HEK293 (cell line): ENCODE measurements around the gene APEX1.

Experiments
- CTCF ChIA-PET: fragments of 350-600 bp; formaldehyde crosslinking; extraction: SDS; loops from one replicate; lab custom pipeline; 2021; ENCODE audit warnings: antibody characterized with exemption; lab: Yijun Ruan, JAX
- POLR2A ChIA-PET: fragments of 300-600 bp; formaldehyde crosslinking; extraction: SDS; loops from one replicate; lab custom pipeline; 2020; ENCODE audit warnings: antibody characterized with exemption, inconsistent platforms; lab: Yijun Ruan, JAX
- H3K27ac ChIP-seq: fragments of 200-500 bp; sonication (Bioruptor generic); 2 replicates; pipeline ENCODE4 v1.5.1; 2014; ENCODE audit warnings: low read depth, low read length, control low read depth, inconsistent platforms; ENCODE audit errors: extremely low read depth
- H3K36me3 ChIP-seq, 2 experiments: fragments of 200-500 bp in 1 of 2; sonication (Bioruptor generic) in 1 of 2; 1 replicate in 1 of 2; 2 replicates in 1 of 2; pipeline ENCODE4 v1.5.1; 2014 to 2017; ENCODE audit warnings: inconsistent platforms in 2 of 2, low read length in 2 of 2; ENCODE audit not compliant: control insufficient read depth in 2 of 2, insufficient read depth in 1 of 2
- H3K4me1 ChIP-seq: fragments of 200-500 bp; sonication (Bioruptor generic); 2 replicates; pipeline ENCODE4 v1.5.1; 2014; ENCODE audit warnings: mild to moderate bottlenecking, low read length, inconsistent platforms; ENCODE audit not compliant: control insufficient read depth, insufficient read depth
- H3K4me3 ChIP-seq: 2 replicates; pipeline ENCODE4 v1.5.1; 2011; ENCODE audit warnings: low read depth, mild to moderate bottlenecking, control low read depth, low read length, moderate library complexity
- H3K9me3 ChIP-seq: fragments of 200-500 bp; sonication (Bioruptor generic); 2 replicates; pipeline ENCODE4 v1.5.1; 2014; ENCODE audit warnings: low read depth, low read length, inconsistent platforms; ENCODE audit not compliant: control insufficient read depth, insufficient read depth
- GLI2 ChIP-seq: fragments of 450-650 bp; formaldehyde crosslinking; IDR thresholded peaks from 2 replicates; pipeline ENCODE4; 2017; ENCODE audit warnings: missing biosample characterization, missing genetic modification characterization, low read depth, borderline replicate concordance
- OVOL3 ChIP-seq: fragments of 450-650 bp; formaldehyde crosslinking; IDR thresholded peaks from 2 replicates; pipeline ENCODE4 v1.5.1; 2016; ENCODE audit warnings: missing biosample characterization, missing genetic modification characterization
- ZBTB17 ChIP-seq: fragments of 450-650 bp; formaldehyde crosslinking; IDR thresholded peaks from 2 replicates; pipeline ENCODE4 v1.5.1; 2016; ENCODE audit warnings: missing biosample characterization, missing genetic modification characterization
- ZNF10 ChIP-seq: fragments of 450-650 bp; formaldehyde crosslinking; IDR thresholded peaks from 2 replicates; pipeline ENCODE4 v1.5.1; 2017; ENCODE audit warnings: missing biosample characterization, missing genetic modification characterization
- ZNF112 ChIP-seq: fragments of 450-650 bp; formaldehyde crosslinking; IDR thresholded peaks from 2 replicates; pipeline ENCODE4 v1.5.0; 2017; ENCODE audit warnings: missing biosample characterization, missing genetic modification characterization
- ZNF155 ChIP-seq: fragments of 450-650 bp; formaldehyde crosslinking; IDR thresholded peaks from 2 replicates; pipeline ENCODE4 v1.5.1; 2016; ENCODE audit warnings: missing biosample characterization, missing genetic modification characterization
- ZNF174 ChIP-seq: fragments of 450-650 bp; formaldehyde crosslinking; IDR thresholded peaks from 2 replicates; pipeline ENCODE4 v1.5.0; 2017; ENCODE audit warnings: missing biosample characterization, mild to moderate bottlenecking, missing genetic modification characterization
- ZNF221 ChIP-seq: fragments of 450-650 bp; formaldehyde crosslinking; IDR thresholded peaks from 2 replicates; pipeline ENCODE4 v1.5.1; 2017; ENCODE audit warnings: missing biosample characterization, missing genetic modification characterization, borderline replicate concordance
- ZNF311 ChIP-seq: fragments of 450-650 bp; formaldehyde crosslinking; IDR thresholded peaks from 2 replicates; pipeline ENCODE4 v1.5.1; 2017; ENCODE audit warnings: missing biosample characterization, missing genetic modification characterization, borderline replicate concordance
- ZNF324 ChIP-seq: fragments of 450-650 bp; formaldehyde crosslinking; IDR thresholded peaks from 2 replicates; pipeline ENCODE4 v1.5.1; 2016; ENCODE audit warnings: missing biosample characterization, missing genetic modification characterization
- ZNF335 ChIP-seq: fragments of 450-650 bp; formaldehyde crosslinking; conservative IDR thresholded peaks from 2 replicates; pipeline ENCODE4 v1.5.1; 2016; ENCODE audit warnings: missing biosample characterization, missing genetic modification characterization
- ZNF433 ChIP-seq: fragments of 450-650 bp; formaldehyde crosslinking; IDR thresholded peaks from 2 replicates; pipeline ENCODE4 v1.5.1; 2016; ENCODE audit warnings: missing biosample characterization, missing genetic modification characterization, low read depth
- ZNF473 ChIP-seq: fragments of 450-650 bp; formaldehyde crosslinking; IDR thresholded peaks from 2 replicates; pipeline ENCODE4 v1.5.1; 2017; ENCODE audit warnings: missing biosample characterization, missing genetic modification characterization
- ZNF501 ChIP-seq: fragments of 450-650 bp; formaldehyde crosslinking; IDR thresholded peaks from 2 replicates; pipeline ENCODE4 v1.5.1; 2016; ENCODE audit warnings: missing biosample characterization, missing genetic modification characterization
- ZNF510 ChIP-seq: fragments of 450-650 bp; formaldehyde crosslinking; IDR thresholded peaks from 2 replicates; pipeline ENCODE4 v1.5.1; 2018; ENCODE audit warnings: mild to moderate bottlenecking, missing genetic modification characterization, missing biosample characterization; ENCODE audit not compliant: insufficient replicate concordance
- ZNF571 ChIP-seq: fragments of 450-650 bp; formaldehyde crosslinking; IDR thresholded peaks from 2 replicates; pipeline ENCODE4 v1.5.0; 2017; ENCODE audit warnings: missing biosample characterization, missing genetic modification characterization
- ZNF629 ChIP-seq: fragments of 450-650 bp; formaldehyde crosslinking; IDR thresholded peaks from 2 replicates; pipeline ENCODE4 v1.5.1; 2017; ENCODE audit warnings: missing biosample characterization, missing genetic modification characterization
- ZNF707 ChIP-seq: fragments of 450-650 bp; formaldehyde crosslinking; IDR thresholded peaks from 2 replicates; pipeline ENCODE4 v1.5.1; 2016; ENCODE audit warnings: missing biosample characterization, missing genetic modification characterization
- ZNF76 ChIP-seq: fragments of 450-650 bp; formaldehyde crosslinking; IDR thresholded peaks from 2 replicates; pipeline ENCODE4; 2016; ENCODE audit warnings: low read depth, missing biosample characterization, missing genetic modification characterization, borderline replicate concordance
- ZNF785 ChIP-seq: fragments of 450-650 bp; formaldehyde crosslinking; IDR thresholded peaks from 2 replicates; pipeline ENCODE4 v1.5.1; 2016; ENCODE audit warnings: missing biosample characterization, missing genetic modification characterization
- ZNF843 ChIP-seq: fragments of 450-650 bp; formaldehyde crosslinking; IDR thresholded peaks from 2 replicates; pipeline ENCODE4 v1.5.1; 2016; ENCODE audit warnings: missing biosample characterization, missing genetic modification characterization
- TF ChIP-seq, protein P1 (sequence below): fragments of 450-650 bp; formaldehyde crosslinking; IDR thresholded peaks from 2 replicates; pipeline ENCODE4 v1.5.1; 2016; ENCODE audit warnings: missing biosample characterization, missing genetic modification characterization, borderline replicate concordance
- TF ChIP-seq, protein P2 (sequence below): fragments of 450-650 bp; formaldehyde crosslinking; IDR thresholded peaks from 2 replicates; pipeline ENCODE4 v1.5.1; 2017; ENCODE audit warnings: missing biosample characterization, missing genetic modification characterization
- TF ChIP-seq, protein P3 (sequence below): fragments of 450-650 bp; formaldehyde crosslinking; IDR thresholded peaks from 2 replicates; pipeline ENCODE4 v1.5.1; 2016; ENCODE audit warnings: missing biosample characterization, missing genetic modification characterization
- TF ChIP-seq, protein P4 (sequence below): fragments of 450-650 bp; formaldehyde crosslinking; conservative IDR thresholded peaks from 2 replicates; pipeline ENCODE4 v1.5.1; 2016; ENCODE audit warnings: low read depth, missing biosample characterization, missing genetic modification characterization
- TF ChIP-seq, protein P5 (sequence below): fragments of 450-650 bp; formaldehyde crosslinking; IDR thresholded peaks from 2 replicates; pipeline ENCODE4 v1.5.1; 2017; ENCODE audit warnings: missing biosample characterization, missing genetic modification characterization

The APEX1 gene

DNA sequence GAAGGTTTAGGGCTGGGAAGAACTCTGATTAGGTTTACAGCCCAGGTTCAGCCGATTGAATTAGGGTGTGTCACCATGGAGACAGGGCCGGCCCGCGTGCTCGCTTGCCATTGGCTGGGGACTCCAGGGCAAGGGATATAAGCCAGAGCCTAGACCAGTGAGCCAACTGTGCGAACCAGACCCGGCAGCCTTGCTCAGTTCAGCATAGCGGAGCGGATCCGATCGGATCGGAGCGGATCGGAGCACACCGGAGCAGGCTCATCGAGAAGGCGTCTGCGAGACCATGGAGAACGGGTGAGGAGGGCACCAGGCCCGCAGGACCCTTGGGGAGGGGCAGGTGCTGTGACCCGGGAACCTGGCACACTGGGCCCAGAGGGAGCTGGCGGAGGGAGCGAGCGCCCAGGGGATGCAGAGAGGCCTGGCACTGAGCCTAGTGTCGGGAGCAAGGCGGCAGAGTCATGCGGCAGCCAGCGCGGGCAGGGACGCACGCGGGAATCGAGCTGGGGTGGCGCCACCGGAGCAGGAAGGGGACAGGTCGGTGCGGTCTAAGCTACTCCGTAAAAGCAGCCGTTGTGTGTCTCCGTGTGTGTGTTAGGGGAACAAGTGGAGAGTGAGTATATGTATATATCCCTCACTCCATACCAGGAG, 14.3 kb downstream of the APEX1 start, which contains the start of gene PNP (continued):
- TF ChIP-seq, protein P1, sequence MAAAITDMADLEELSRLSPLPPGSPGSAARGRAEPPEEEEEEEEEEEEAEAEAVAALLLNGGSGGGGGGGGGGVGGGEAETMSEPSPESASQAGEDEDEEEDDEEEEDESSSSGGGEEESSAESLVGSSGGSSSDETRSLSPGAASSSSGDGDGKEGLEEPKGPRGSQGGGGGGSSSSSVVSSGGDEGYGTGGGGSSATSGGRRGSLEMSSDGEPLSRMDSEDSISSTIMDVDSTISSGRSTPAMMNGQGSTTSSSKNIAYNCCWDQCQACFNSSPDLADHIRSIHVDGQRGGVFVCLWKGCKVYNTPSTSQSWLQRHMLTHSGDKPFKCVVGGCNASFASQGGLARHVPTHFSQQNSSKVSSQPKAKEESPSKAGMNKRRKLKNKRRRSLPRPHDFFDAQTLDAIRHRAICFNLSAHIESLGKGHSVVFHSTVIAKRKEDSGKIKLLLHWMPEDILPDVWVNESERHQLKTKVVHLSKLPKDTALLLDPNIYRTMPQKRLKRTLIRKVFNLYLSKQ: no peak; the same call in 1 of the 2 replicates
- TF ChIP-seq ZNF571: no peak
- peak; percentile 97 for TF ChIP-seq ZNF10 (tag by site-specific recombination)
- TF ChIP-seq ZNF785: no peak
- TF ChIP-seq, protein P2, sequence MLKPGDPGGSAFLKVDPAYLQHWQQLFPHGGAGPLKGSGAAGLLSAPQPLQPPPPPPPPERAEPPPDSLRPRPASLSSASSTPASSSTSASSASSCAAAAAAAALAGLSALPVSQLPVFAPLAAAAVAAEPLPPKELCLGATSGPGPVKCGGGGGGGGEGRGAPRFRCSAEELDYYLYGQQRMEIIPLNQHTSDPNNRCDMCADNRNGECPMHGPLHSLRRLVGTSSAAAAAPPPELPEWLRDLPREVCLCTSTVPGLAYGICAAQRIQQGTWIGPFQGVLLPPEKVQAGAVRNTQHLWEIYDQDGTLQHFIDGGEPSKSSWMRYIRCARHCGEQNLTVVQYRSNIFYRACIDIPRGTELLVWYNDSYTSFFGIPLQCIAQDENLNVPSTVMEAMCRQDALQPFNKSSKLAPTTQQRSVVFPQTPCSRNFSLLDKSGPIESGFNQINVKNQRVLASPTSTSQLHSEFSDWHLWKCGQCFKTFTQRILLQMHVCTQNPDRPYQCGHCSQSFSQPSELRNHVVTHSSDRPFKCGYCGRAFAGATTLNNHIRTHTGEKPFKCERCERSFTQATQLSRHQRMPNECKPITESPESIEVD (tag by site-specific recombination): no peak
- TF ChIP-seq, protein P3, sequence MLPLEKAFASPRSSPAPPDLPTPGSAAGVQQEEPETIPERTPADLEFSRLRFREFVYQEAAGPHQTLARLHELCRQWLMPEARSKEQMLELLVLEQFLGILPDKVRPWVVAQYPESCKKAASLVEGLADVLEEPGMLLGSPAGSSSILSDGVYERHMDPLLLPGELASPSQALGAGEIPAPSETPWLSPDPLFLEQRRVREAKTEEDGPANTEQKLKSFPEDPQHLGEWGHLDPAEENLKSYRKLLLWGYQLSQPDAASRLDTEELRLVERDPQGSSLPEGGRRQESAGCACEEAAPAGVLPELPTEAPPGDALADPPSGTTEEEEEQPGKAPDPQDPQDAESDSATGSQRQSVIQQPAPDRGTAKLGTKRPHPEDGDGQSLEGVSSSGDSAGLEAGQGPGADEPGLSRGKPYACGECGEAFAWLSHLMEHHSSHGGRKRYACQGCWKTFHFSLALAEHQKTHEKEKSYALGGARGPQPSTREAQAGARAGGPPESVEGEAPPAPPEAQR (tag by site-specific recombination): no peak
- no peak for TF ChIP-seq ZNF311 (tag by site-specific recombination)
- peak; percentile 76 for TF ChIP-seq ZNF76 (tag by site-specific recombination)
- no peak for TF ChIP-seq ZNF473
- peak; percentile 75 for TF ChIP-seq ZNF629 (tag by site-specific recombination)
- TF ChIP-seq ZNF174 (tag by site-specific recombination): no peak

DNA sequence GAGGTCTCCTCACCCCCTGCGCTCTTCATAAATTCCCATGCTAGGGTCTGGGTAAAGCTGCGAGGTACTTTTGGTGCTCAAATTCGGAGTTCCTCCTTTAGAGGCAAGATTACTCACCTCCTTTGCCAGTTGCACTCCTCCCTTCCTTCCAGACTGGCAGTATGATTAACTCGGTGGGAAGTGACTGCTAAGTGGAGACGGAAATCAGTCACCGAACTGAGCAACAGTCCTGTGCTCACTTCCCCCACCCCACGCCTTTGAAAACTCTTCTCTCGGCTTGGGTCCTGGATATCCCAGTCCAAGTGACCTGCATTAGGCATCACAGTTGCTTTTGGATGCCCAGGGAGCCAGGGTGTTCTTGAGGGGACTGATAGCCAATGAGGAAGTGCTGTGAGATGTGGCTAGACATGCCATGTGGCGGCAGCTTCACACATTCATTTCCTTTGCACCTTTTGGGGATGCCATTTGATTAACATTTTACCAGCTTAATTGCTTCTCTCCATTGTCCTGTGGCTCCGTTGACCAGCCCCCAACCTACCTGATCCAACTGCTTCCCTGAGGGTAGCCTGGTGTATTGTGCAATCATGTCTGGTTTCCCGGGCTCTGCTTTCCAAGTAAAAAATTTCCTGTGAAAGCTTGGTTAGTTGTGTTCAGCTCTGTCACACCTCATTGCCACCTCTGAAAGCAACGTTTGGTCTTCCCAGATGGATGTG, 15.0 kb downstream of the APEX1 start:
- peak overlapping the region; percentile 84 for H3K27ac ChIP-seq
- ChIA-PET CTCF (interaction anchor here (1.1 kb wide), 1 partner anchor 9 kb away, joined by 4 read pairs; the partner anchor contains the start of gene PIP4P1), POLR2A (interaction anchor here (0.6 to 2.6 kb wide), 21 partner anchors 9 to 213 kb away, joined by 3 to 41 read pairs (median 3); partner anchors contain the start of genes APEX1, OSGEP, PARP2 and PIP4P1)
- peaks cover 5% of the 10 kb centered on the region for H3K4me1 ChIP-seq
- peak overlapping the region; percentile 71 for H3K4me3 ChIP-seq
- no peaks in the 10 kb centered on the region for H3K9me3 ChIP-seq
- peaks cover 23 to 38% of the 10 kb centered on the region in 2 experiments for H3K36me3 ChIP-seq
- TF ChIP-seq ZNF707: no peak
- TF ChIP-seq, protein P4, sequence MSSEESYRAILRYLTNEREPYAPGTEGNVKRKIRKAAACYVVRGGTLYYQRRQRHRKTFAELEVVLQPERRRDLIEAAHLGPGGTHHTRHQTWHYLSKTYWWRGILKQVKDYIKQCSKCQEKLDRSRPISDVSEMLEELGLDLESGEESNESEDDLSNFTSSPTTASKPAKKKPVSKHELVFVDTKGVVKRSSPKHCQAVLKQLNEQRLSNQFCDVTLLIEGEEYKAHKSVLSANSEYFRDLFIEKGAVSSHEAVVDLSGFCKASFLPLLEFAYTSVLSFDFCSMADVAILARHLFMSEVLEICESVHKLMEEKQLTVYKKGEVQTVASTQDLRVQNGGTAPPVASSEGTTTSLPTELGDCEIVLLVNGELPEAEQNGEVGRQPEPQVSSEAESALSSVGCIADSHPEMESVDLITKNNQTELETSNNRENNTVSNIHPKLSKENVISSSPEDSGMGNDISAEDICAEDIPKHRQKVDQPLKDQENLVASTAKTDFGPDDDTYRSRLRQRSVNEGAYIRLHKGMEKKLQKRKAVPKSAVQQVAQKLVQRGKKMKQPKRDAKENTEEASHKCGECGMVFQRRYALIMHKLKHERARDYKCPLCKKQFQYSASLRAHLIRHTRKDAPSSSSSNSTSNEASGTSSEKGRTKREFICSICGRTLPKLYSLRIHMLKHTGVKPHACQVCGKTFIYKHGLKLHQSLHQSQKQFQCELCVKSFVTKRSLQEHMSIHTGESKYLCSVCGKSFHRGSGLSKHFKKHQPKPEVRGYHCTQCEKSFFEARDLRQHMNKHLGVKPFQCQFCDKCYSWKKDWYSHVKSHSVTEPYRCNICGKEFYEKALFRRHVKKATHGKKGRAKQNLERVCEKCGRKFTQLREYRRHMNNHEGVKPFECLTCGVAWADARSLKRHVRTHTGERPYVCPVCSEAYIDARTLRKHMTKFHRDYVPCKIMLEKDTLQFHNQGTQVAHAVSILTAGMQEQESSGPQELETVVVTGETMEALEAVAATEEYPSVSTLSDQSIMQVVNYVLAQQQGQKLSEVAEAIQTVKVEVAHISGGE (tag by site-specific recombination): 0 out of 2 replicates have a peak, but pooled peaks have one; percentile 20
- no peak for TF ChIP-seq ZNF510 (tag by site-specific recombination)
- no peak for TF ChIP-seq OVOL3 (tag by site-specific recombination)
- TF ChIP-seq ZNF155 (tag by site-specific recombination): no peak
- TF ChIP-seq ZNF501 (tag by site-specific recombination): no peak
- TF ChIP-seq, protein P5, sequence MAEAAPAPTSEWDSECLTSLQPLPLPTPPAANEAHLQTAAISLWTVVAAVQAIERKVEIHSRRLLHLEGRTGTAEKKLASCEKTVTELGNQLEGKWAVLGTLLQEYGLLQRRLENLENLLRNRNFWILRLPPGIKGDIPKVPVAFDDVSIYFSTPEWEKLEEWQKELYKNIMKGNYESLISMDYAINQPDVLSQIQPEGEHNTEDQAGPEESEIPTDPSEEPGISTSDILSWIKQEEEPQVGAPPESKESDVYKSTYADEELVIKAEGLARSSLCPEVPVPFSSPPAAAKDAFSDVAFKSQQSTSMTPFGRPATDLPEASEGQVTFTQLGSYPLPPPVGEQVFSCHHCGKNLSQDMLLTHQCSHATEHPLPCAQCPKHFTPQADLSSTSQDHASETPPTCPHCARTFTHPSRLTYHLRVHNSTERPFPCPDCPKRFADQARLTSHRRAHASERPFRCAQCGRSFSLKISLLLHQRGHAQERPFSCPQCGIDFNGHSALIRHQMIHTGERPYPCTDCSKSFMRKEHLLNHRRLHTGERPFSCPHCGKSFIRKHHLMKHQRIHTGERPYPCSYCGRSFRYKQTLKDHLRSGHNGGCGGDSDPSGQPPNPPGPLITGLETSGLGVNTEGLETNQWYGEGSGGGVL (tag by site-specific recombination): no peak
- TF ChIP-seq ZNF221 (tag by site-specific recombination): no peak
- TF ChIP-seq ZNF433: no peak
- TF ChIP-seq ZNF335 (tag by site-specific recombination): 0 out of 2 replicates have a peak, but pooled peaks have one; percentile 10
- peak; percentile 59 for TF ChIP-seq ZBTB17 (tag by site-specific recombination)
- no peak for TF ChIP-seq ZNF843
- TF ChIP-seq GLI2 (tag by site-specific recombination): no peak
- TF ChIP-seq ZNF324: no peak
- TF ChIP-seq ZNF112 (tag by site-specific recombination): no peak
